Thyroid gland (tissue), 4 donors: ENCODE measurements around the gene RIMBP2. TPM values are rescaled to one million over a fixed set of nuclear protein-coding genes. Genes with fewer than 3 reads are reported as not detected.

ENCODE experiments used
- DNase-seq, 2 donors: peaks; one replicate each; pipeline ENCODE4 v3.0.0-alpha.2; 2019
- H3K27ac ChIP-seq, 3 donors: fragments of 200-600 bp; sonication (generic); 1 replicate in 2 of 3; 2 replicates in 1 of 3; pipeline ENCODE4 v1.5.1; 2016 to 2019; ENCODE audit warnings: mild to moderate bottlenecking in 1 of 3, moderate library complexity in 1 of 3
- H3K27me3 ChIP-seq: fragments of 200-600 bp; sonication (generic); one replicate; pipeline ENCODE4 v1.5.1; 2019
- H3K36me3 ChIP-seq, 2 donors: fragments of 200-600 bp; sonication (generic); one replicate each; pipeline ENCODE4 v1.5.1; 2016 to 2019
- H3K4me1 ChIP-seq, 2 donors: fragments of 200-600 bp; sonication (generic); one replicate each; pipeline ENCODE4 v1.5.1; 2017 to 2019
- H3K4me3 ChIP-seq, 3 donors: fragments of 200-600 bp; sonication (generic); replicated peaks in 1 of 3; 1 replicate in 2 of 3; 2 replicates in 1 of 3; pipeline ENCODE4 v1.5.1; 2016; ENCODE audit warnings: mild to moderate bottlenecking in 1 of 3
- H3K9me3 ChIP-seq: fragments of 200-600 bp; sonication (generic); one replicate; pipeline ENCODE4 v1.5.1; 2017
- POLR2A ChIP-seq, 2 donors: fragments of 450-650 bp; IDR thresholded peaks; one replicate each; pipeline ENCODE4 v1.6.1; 2017; ENCODE audit warnings: antibody characterized with exemption in 2 of 2, mild to moderate bottlenecking in 2 of 2, moderate library complexity in 1 of 2
- WGBS, 2 donors: methylation state at CpG; one replicate each; pipeline ENCODE4 v1.1.5; 2017; 5-methylcytosine and 5-hydroxymethylcytosine counted together
- intact Hi-C: fragments of 100-400 bp; cut with DNase I; formaldehyde crosslinking; loops from one replicate; pipeline ENCODE4 v1.15.1; 2023
- total RNA-seq, 4 donors: library from RNA; depleted of rRNA; stranded (reverse); fragments of >200 nt; gene quantifications; one replicate each; pipeline ENCODE4 v1.2.3, GENCODE V29; 2016
- TF ChIP-seq, protein P1 (sequence below), 6 experiments: fragments of 200-600 bp in 3 of 6; fragments of 450-650 bp in 3 of 6; sonication (generic) in 3 of 6; IDR thresholded peaks; one replicate each; pipeline ENCODE4 v1.5.1; 2016 to 2019; ENCODE audit warnings: antibody characterized with exemption in 6 of 6, mild to moderate bottlenecking in 2 of 6, inconsistent platforms in 1 of 6, moderate library complexity in 1 of 6

RIMBP2 gene
- total RNA-seq, 4 donors from 2014 or later, result 0.11 to 2.2 (median 0.63) TPM

DNA sequence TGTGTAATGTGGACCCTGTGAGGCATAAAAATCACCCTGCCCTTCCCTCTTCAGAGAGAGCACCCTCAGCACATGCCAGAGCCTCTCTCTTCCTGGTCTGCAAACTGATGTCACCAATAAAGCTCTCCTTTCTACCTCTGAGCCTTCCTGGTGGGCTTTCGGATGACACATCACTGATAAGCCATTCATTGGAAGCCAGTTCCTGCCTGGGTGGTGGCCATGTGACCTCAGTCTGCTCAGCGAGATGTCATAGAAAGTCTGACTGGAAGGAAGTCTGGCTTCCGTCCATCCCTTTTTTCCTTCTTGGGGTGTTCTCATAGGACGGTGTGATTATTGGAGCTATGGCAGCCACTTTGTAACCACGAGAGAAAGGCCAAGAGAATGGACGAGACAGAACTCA lies 282.7 kb downstream of the RIMBP2 start:
- Histone ChIP-seq H3K9me3 (no peaks in the 10 kb centered on the region), H3K4me3 (no peak overlapping the region), H3K4me1 (no peaks in the 10 kb centered on the region), H3K36me3 (no peaks in the 10 kb centered on the region), H3K27me3 (no peaks in the 10 kb centered on the region), H3K27ac (no peak overlapping the region)
- intact Hi-C loops, result no loop called here
- WGBS, 2 donors, result 89 to 93% methylated on average over 6 of the region's 6 CpGs
- TF ChIP-seq, protein P1, sequence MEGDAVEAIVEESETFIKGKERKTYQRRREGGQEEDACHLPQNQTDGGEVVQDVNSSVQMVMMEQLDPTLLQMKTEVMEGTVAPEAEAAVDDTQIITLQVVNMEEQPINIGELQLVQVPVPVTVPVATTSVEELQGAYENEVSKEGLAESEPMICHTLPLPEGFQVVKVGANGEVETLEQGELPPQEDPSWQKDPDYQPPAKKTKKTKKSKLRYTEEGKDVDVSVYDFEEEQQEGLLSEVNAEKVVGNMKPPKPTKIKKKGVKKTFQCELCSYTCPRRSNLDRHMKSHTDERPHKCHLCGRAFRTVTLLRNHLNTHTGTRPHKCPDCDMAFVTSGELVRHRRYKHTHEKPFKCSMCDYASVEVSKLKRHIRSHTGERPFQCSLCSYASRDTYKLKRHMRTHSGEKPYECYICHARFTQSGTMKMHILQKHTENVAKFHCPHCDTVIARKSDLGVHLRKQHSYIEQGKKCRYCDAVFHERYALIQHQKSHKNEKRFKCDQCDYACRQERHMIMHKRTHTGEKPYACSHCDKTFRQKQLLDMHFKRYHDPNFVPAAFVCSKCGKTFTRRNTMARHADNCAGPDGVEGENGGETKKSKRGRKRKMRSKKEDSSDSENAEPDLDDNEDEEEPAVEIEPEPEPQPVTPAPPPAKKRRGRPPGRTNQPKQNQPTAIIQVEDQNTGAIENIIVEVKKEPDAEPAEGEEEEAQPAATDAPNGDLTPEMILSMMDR (IDR thresholded peaks at IDR 0.05), result no peak
- TF ChIP-seq POLR2A (IDR thresholded peaks at IDR 0.05), result no peak
- DNase-seq, result no peak

DNA sequence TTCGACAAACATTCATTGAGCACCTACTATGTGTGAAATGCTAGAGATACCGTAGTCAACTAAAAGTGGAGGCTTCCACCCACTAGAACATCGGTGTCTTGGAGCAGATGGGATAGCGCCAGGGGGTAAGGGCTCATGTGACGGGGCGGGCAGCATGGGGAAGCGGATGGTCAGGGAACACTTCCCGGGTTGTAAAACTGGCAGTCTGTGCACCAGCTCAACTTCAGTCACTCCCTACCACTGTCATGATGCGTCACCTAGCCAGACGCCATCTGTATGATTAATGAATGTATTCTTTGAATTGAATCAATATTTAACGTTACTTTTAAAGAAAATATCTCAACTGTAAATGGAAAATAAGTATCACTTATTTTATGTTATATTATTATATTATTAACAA lies 284.9 kb downstream of the RIMBP2 start:
- Histone ChIP-seq H3K27ac (no peak overlapping the region), H3K9me3 (no peaks in the 10 kb centered on the region), H3K4me3 (no peak overlapping the region), H3K36me3 (no peaks in the 10 kb centered on the region), H3K4me1 (no peaks in the 10 kb centered on the region), H3K27me3 (no peaks in the 10 kb centered on the region)
- WGBS, 2 donors, result 93 to 96% methylated on average over 11 of the region's 11 CpGs
- intact Hi-C loops, result no loop called here
- TF ChIP-seq, protein P1 (IDR thresholded peaks at IDR 0.05), result no peak
- TF ChIP-seq POLR2A (IDR thresholded peaks at IDR 0.05), result no peak
- DNase-seq, result no peak

DNA sequence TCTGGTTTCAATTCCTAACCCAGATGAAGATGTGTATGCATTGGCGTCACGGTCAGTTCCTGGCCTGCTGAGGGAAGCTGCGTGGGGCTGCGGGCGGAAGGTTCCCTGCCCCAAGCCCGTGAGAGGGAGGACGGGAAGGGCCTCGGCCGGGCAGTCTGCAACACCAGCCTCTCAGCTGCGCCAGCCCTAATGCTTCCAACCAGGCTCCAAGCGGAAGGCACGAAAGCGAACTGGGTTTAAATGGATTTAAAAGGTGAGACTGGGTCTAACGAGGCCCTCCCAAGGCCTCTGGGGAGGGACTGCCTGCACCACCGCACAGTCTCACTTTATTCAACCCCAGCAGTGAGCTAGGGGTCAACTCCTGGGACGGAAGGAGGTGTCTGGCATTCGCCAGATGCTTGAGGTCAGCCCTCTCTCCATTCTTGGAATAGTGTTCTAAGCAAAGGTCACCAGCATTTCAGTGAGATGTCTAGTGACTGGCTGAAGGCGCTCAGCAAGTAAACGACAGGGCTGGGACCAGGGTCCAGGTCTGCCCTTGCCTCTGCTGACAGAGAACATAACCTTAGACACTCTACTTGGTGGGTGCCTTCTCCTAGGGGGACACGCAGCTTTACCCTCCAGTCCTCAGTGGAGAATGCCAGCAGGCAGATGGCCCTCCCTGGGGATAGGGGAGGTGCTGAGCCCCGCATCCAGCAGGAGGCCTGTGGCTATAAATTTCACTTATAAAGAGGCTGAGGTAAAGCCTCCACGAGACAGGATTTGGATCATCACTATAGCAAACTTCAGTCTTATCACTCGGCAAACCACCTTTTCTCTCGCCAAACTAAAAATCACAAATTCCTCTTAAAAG lies 286.2 kb downstream of the RIMBP2 start:
- Histone ChIP-seq H3K9me3 (no peaks in the 10 kb centered on the region), H3K4me3 (no peak overlapping the region), H3K27ac (no peak overlapping the region), H3K4me1 (no peaks in the 10 kb centered on the region), H3K36me3 (no peaks in the 10 kb centered on the region), H3K27me3 (no peaks in the 10 kb centered on the region)
- no peak for DNase-seq
- WGBS, 2 donors, result 90% methylated on average over 19 to 24 of the region's 24 CpGs
- intact Hi-C loops, result no loop called here
- TF ChIP-seq, protein P1 (IDR thresholded peaks at IDR 0.05), result no peak
- TF ChIP-seq POLR2A (IDR thresholded peaks at IDR 0.05), result no peak

DNA sequence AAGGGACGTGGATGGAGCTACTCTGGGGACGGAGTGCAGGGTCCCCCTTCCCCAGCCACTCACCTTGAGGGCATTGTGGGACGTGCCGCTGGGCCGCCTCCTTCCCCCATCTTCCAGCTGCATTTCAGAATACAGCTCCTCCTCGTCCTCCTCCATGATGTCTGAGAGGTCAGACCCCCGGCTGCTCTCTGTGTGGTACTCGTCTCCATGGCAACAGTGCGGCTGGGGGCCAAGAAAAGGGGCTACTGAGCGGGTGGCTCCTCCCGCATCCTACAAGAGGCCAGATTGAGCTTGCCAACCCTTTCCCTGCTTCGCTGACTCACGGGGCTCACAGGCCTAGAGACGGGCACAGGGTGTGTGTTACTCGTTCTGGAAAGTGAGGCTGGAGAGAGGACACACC lies 288.0 kb downstream of the RIMBP2 start:
- TF ChIP-seq POLR2A (IDR thresholded peaks at IDR 0.05), result no peak
- TF ChIP-seq, protein P1 (IDR thresholded peaks at IDR 0.05), result no peak
- no peaks in the 10 kb centered on the region for H3K27me3 ChIP-seq
- no peak overlapping the region for H3K27ac ChIP-seq
- H3K36me3 ChIP-seq, result no peaks in the 10 kb centered on the region
- H3K4me1 ChIP-seq, result no peaks in the 10 kb centered on the region
- no peaks in the 10 kb centered on the region for H3K9me3 ChIP-seq
- intact Hi-C loops, result no loop called here
- 51 to 73% methylated on average over 15 of the region's 15 CpGs for WGBS, 2 donors
- H3K4me3 ChIP-seq, result no peak overlapping the region
- no peak for DNase-seq

DNA sequence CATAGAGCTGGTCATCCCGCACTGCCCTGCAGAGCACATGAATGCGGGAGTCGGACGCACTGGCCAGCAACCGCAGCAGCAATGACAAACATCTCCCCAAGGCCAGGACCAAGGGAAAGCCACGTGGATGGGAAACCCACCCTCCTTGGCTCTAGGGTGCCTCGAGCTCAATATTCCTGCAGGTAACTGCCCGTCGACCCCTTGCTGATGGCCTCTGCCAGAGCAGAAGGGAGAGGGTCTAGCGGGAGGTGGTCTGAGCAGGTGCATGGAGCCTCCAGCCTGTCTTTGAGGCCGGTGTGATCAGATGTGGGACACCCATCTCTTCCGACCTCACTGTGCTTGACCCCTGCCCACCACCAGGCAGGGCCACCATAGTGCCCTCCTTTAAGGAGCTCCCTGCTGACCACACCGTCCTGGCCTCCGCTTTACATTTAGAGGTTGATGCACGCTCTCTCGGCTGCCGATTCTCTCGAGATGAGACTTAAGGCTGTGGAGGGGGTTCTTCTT lies 288.7 kb downstream of the RIMBP2 start:
- DNase-seq, result no peak
- intact Hi-C loops, result no loop called here
- Histone ChIP-seq H3K27ac (no peak overlapping the region), H3K27me3 (no peaks in the 10 kb centered on the region), H3K36me3 (no peaks in the 10 kb centered on the region), H3K9me3 (no peaks in the 10 kb centered on the region), H3K4me3 (no peak overlapping the region), H3K4me1 (no peaks in the 10 kb centered on the region)
- 92 to 94% methylated on average over 18 of the region's 18 CpGs for WGBS, 2 donors
- TF ChIP-seq, protein P1 (IDR thresholded peaks at IDR 0.05), result no peak
- no peak for TF ChIP-seq POLR2A (IDR thresholded peaks at IDR 0.05)
